ENCODE results near the gene IGFBP3.

- no peak for TF ChIP-seq POLR2A (IDR thresholded peaks at IDR 0.05; ENCODE audit: low read depth, low read length)
- no peak for TF ChIP-seq POLR2AphosphoS5 (IDR thresholded peaks at IDR 0.05; ENCODE audit: low read depth, low read length)
These were observed 51.6 kb downstream of the IGFBP3 start for GRCh38 chr7:45869426-45869825.
